Forelimb muscle (tissue), 1 donor: ENCODE measurements around the gene KCNAB1. TPM values are rescaled to one million over a fixed set of nuclear protein-coding genes. Genes with fewer than 3 reads are reported as not detected.
"Not testable (repeated sequence)": the region's sequence is repeated elsewhere in the genome, so short reads cannot be mapped to it uniquely, and the experiment has no call there.

Experiments
- DNase-seq: peaks from one replicate; pipeline ENCODE4 v3.0.0-alpha.2; 2013; ENCODE audit warnings: low read depth
- polyA plus RNA-seq: library from polyadenylated mRNA; unstranded; fragments of 120-200 nt; gene quantifications from one replicate; pipeline ENCODE4 v1.2.1, GENCODE V29; 2013; ENCODE audit not compliant: insufficient read length

KCNAB1 gene
- polyA plus RNA-seq, 1 donor = 4.3 TPM

- DNase-seq = no peak
Observed at GRCh38 chr3:156217674-156218352, 97.4 kb downstream of the KCNAB1 start.

DNA sequence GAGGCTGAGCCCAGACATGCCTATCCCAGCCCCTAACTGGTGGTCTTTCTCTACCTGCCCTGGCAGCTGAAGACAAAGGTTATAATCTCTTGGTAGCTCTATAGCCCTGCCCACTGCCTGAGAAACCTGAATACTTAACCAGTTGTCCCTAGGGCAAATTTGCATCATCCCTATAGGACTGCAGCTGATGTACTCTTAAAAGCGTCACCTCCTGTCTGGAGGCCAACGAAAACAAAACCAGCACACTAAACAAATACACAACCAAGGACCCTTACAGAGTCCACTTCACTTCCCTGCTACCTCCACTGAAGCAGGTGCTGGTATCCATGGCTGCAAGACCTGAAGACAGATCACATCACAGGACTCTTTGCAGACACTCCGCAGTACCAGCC is 98.0 kb downstream of the KCNAB1 start:
- DNase-seq = no peak

GRCh38 chr3:156222381-156222780 is 102.0 kb downstream of the KCNAB1 start:
- not testable (repeated sequence) for DNase-seq

- DNase-seq = not testable (repeated sequence)
Observed at GRCh38 chr3:156224046-156224445, 103.7 kb downstream of the KCNAB1 start.

DNA sequence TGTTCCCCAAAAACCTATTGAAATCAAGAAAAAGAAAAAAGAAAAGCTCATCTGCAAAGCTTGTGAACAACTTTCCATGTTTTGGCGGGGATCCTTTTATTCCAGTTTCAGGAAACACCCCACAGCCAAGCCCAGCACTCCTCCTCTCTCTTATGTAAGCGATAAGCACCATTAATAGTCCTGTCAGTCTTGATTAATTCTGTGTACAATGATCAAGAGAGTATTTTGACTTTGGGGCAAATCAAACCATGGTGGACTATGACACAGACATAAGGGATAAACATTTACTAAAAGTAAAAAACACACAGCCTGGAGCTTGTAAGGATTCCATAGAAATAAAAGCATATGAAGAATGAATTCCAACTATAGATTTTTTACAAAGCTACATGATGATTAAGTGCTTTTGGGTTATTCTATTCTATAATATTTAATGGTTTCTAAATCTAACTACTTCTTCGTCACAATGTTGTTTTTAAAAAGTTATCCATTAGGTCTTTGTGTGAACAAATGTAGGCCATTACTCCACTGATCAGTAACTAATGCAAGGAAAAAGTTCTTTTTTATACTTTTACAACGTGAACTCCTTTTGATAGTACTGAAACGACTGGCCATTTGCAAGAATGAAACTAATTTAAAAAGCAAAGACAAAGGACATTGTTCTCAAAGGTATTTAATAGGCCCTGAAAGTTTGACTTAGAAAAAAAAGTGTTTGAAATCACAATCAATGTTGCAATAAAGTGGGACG is 106.5 kb downstream of the KCNAB1 start:
- DNase-seq = no peak

GRCh38 chr3:156227704-156228103 is 107.3 kb downstream of the KCNAB1 start:
- no peak for DNase-seq

DNA sequence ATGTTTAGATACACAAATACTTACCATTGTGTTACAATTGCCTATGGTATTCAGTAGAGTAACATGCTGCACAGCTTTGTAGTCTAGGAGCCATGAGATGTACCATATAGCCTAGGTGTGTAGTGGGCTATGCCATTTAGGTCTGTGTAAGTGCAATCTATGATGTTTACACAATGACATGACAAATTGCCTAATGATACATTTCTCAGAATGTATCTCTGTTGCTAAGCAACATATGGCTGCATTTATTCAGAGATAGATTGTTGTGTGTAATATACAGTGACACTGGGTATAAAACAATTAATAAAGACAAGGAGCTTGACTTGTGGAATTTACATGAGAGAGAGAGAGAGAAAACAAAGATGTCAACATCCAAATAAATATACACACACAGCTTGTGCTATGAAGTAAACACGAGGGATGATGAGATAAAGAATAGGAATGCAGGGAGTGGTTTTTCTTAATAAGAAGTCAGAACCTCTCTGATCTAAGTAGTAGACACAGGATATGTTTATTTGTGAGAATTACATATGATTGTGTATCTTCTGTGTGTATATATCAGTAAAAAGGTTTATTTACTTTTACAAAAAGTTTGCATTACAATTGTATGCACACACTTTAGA is 110.0 kb downstream of the KCNAB1 start:
- no peak for DNase-seq

DNA sequence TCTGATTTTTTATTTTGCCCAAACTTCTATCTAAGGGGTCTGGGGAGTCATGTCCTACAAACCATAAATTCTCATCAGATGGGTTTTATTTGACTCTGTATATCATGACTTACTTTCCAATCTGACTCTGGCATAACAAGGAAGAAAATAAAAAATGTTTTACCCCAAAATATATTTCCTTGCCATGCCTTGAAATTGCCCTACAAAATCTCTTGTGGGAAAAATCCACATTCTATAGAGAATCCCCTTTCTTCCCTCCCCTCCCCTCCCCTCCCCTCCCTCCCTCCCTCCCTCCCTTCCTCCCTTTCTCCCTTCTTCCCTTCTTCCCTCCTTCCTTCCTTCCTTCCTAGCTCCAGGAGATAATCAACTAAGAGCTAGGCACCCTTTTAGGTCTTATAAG is 110.8 kb downstream of the KCNAB1 start:
- not testable (repeated sequence) for DNase-seq

GRCh38 chr3:156233876-156234275 is 113.5 kb downstream of the KCNAB1 start:
- no peak for DNase-seq

- DNase-seq = no peak
Observed at GRCh38 chr3:156236556-156237260, 116.3 kb downstream of the KCNAB1 start.

DNA sequence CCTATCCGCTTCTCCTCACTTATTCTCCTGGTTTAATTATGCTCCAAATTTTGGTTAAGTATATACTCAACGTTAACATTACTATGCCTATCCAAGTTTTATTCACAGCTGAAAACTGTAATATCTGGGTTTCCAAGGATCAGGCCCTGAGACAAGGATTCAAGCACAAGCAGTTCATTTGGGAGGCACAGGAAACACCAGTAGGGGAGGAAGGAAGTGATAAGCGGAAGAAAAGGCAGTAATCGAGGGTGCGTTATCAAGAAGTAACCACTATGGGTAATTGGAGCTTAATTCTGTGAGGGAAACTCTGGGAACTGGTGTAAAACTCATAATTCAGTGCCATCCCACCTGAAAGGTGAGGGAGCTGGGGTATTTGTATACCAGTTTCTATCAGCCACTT is 120.3 kb downstream of the KCNAB1 start:
- no peak for DNase-seq

DNA sequence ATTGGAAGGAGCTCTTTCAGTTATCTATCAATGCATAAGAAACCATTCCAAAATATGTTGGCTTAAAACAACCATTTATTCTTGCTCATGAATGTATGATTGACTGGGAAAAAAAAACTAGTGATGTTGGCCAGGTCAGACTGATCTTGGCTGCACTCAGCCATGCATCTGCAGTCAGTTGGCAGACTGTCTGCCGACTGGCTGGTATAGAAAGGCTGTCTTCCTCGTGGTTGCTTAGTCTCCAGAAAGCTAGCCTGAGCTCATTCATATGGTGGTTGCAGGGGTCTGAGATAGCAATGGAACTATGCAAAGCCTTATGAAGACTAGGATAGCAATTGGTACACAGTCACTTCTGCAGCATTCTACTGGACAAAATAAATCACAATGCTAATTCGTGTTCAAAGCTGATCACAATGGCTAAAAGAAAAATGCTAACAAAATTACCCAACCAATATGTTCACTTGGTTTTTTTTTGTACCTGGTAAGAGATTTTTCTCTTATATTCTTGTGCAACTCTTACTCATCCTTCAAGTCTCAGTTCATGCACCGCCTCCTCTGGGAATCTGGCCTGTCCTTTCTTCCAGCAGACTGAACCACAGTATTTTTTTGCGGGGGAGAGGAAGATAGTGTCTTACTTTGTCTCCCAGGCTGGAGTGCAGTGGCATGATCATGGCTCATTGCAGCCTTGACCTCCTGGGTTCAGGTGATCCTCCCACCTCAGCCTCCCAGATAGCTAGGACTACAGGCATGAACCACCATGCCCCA is 126.8 kb downstream of the KCNAB1 start:
- no peak for DNase-seq

DNA sequence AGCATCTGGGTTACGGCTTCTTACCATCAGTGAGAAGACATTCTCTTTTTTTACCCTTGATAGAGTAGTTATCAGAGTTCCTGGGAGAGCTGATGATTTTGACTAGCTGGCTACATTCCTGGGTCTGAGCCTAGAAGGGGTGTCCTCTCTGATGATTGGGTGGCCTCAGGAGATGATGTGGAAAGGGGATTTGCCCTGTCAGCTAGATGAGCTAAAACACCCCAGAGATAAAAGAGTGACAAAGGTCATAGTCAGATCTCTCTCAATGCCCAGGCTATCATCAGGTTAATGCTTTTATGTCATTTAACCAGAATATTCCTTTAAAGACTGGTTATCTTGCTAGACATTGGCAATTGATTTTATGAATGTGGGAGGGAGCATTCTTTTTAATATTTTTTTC is 130.2 kb downstream of the KCNAB1 start:
- DNase-seq = no peak

GRCh38 chr3:156251424-156251823 is 131.0 kb downstream of the KCNAB1 start:
- DNase-seq = no peak

DNA sequence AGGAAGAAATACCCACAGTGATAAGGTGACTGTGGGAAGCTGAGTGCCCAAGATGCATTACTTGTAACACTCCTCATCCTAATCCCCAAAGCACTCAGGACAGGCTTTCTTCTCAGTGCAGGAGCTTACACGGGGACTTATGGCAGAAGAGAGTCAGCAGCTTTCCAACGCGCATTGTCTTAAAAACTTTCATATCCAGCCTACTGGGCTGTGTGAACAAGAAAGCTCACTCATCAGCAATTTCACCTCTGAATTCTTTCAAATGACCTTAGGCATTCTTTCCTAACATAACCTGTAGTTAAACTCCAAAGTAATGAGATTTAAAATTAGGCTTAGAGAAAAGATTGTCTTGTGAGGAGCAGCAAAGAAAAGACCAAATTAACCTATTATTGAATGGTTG is 132.3 kb downstream of the KCNAB1 start:
- no peak for DNase-seq

GRCh38 chr3:156253150-156253549 is 132.8 kb downstream of the KCNAB1 start:
- DNase-seq = no peak

DNA sequence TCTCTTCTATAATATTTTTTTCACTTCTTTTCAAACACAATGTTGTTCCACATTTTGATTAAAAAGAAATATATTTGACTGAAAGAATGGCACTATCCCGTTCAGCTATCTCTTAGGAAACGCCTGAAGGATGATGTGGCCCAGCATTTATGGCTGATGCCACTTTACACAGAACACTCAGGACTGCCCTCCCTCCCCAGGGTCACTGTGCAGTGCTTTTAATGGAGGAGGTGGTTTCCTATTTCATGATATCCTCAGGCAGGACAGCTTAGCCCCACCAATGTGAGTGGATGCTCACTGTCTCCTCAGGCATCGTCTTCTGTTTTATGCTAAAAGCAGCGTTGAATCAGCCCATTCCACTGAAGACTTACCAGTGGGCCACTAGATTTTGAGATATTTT is 135.9 kb downstream of the KCNAB1 start:
- no peak for DNase-seq

- no peak for DNase-seq
Observed at GRCh38 chr3:156256945-156257344, 136.6 kb downstream of the KCNAB1 start.

DNA sequence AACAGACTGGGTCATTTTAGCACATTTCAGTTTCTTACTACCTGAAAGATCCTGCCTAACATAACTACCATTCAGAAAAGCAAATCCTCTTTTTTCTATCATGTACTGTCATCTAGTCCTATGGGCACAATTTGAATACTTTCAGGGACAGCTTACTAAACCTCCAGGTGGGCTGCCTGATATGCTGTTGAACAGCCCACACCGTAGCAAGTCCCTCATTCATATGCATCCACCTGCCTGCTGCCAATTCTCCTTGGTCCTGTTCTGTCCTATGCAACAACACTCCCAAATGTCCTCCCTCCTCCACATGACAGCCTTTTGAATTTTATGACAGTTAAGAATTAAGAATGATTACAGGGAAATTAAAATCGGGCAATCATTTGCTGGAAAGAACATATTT is 137.9 kb downstream of the KCNAB1 start:
- no peak for DNase-seq

DNA sequence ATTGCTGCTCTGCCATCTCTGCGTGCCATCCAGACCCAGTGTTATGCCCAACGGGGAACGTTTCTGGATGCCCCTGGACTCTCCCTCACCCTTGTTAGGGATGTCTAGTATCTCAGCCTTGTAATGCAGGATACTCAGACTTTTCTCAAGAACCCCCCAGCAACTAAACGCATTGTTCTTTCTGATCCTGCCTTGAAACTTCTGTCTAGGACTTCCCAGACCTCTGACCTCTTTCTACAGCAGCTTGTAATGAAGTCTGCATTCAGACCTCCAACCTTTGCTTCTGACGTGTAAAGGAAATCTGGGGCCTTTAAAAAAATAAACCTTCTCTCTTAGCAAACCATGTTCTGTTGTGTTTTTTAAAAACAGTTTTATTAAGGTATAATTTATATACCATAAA is 139.5 kb downstream of the KCNAB1 start:
- no peak for DNase-seq

GRCh38 chr3:156260331-156260730 is 140.0 kb downstream of the KCNAB1 start:
- no peak for DNase-seq

GRCh38 chr3:156264771-156265170 is 144.4 kb downstream of the KCNAB1 start:
- DNase-seq = no peak
